Measurements from ENCODE around the gene DCHS2.

The DCHS2 gene, protein sequence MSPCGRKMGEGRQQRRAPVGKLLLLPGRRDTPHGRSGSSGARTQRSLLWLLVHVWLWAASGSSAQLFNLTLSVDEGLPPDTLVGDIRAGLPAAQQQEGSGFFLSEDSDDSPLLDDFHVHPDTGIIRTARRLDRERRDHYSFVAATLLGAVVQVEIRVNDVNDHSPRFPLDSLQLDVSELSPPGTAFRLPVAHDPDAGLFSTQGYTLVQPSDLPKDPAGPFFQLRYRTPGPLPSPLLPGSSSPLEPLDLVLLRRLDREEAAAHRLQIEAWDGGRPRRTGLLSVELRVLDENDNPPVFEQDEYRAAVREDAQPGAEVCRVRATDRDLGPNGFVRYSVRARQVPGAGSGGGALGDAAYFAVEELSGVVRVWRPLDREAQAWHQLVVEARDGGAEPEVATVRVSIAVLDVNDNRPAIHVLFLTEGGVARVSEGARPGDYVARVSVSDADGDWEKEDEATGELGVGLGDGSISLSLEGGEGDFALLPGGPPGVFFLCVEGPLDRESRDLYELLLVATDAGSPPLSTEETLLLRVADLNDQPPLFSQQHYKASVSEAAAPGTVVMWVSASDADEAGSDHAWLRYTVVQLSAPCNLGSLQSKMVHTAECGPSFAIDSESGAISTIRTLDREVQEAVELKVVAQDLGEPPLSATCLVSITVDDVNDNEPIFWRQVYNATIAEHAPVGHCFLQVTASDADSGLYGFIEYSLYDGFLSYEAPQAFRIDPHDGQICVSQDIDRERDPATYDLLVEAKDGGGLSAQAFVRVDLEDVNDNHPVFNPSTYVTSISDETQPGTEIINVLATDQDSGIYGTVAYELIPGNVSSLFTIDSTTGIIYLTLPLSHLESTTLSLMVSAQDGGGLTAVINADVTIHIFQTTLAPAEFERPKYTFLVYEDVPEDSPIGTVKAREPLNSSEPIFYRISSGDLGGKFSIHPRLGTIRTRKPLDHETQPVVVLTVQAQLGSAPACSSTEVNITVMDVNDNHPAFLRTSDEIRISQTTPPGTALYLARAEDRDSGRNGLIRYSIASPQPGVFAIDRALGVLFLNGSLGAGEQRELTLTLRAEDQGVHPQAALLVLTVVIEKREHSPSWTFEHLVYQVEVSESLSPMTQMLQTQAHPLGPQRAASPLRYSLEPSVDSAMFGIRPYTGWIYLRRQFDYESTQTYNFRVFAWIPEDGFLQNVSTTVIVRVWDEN (N-terminal part only)

GRCh38 chr4:154491341-154492271, at the start of gene DCHS2:
TSS of gene DCHS2 (minus strand) at chr4:154491799. CDS start at chr4:154491355, 444 bp downstream.
- no peak for TF ChIP-seq POLR2A (IDR thresholded peaks at IDR 0.05; ENCODE audit: low read depth, low read length)
- DNase-seq (ENCODE audit: insufficient read length, low spot score) = no peak
- FAIRE-seq = no peak

GRCh38 chr4:154534296-154534695, 42.7 kb upstream of the DCHS2 start:
- DNase-seq (ENCODE audit: insufficient read length, low spot score) (no peak), FAIRE-seq (no peak)
- TF ChIP-seq POLR2A (IDR thresholded peaks at IDR 0.05; ENCODE audit: low read depth, low read length) = no peak

- DNase-seq (ENCODE audit: insufficient read length, low spot score) (no peak), FAIRE-seq (no peak)
- no peak for TF ChIP-seq POLR2A (IDR thresholded peaks at IDR 0.05; ENCODE audit: low read depth, low read length)
Measured at GRCh38 chr4:154529728-154530519, 38.3 kb upstream of the DCHS2 start.

GRCh38 chr4:154528869-154529268, 37.3 kb upstream of the DCHS2 start:
- TF ChIP-seq POLR2A (IDR thresholded peaks at IDR 0.05; ENCODE audit: low read depth, low read length) = no peak
- no peak for FAIRE-seq
- DNase-seq (ENCODE audit: insufficient read length, low spot score) = no peak

- FAIRE-seq = no peak
- TF ChIP-seq POLR2A (IDR thresholded peaks at IDR 0.05; ENCODE audit: low read depth, low read length) = no peak
Measured at GRCh38 chr4:154527308-154527707, 35.7 kb upstream of the DCHS2 start.

GRCh38 chr4:154526151-154526550, 34.6 kb upstream of the DCHS2 start:
- DNase-seq (ENCODE audit: insufficient read length, low spot score) = no peak
- no peak for FAIRE-seq
- no peak for TF ChIP-seq POLR2A (IDR thresholded peaks at IDR 0.05; ENCODE audit: low read depth, low read length)

More at GRCh38 chr4:154527308-154527707, 35.7 kb upstream of the DCHS2 start:
- no peak for DNase-seq (ENCODE audit: insufficient read length, low spot score)

- no peak for TF ChIP-seq POLR2A (IDR thresholded peaks at IDR 0.05; ENCODE audit: low read depth, low read length)
- no peak for DNase-seq (ENCODE audit: insufficient read length, low spot score)
- FAIRE-seq = no peak
Measured at GRCh38 chr4:154521607-154522006, 30.0 kb upstream of the DCHS2 start.

DNA sequence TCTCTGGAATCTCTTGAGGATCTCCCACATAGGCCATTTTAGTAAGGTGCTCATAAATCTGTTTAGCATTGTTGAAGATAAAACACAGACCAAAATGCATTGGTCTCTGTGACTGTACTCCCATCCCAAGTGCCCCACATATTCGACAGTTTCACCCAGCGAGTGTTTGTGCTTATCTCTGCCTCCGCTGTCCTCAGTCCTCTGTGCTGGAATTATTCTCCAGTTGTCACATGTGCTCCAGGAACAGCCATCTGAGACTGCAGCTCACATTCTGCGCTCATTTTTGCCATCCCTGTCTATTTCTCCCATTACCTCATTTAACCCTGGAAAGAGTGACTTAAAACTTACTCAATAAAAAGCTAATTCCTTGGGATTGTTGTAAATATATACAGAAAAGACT, 27.6 kb upstream of the DCHS2 start:
- no peak for FAIRE-seq
- no peak for TF ChIP-seq POLR2A (IDR thresholded peaks at IDR 0.05; ENCODE audit: low read depth, low read length)
- DNase-seq (ENCODE audit: insufficient read length, low spot score) = no peak

DNA sequence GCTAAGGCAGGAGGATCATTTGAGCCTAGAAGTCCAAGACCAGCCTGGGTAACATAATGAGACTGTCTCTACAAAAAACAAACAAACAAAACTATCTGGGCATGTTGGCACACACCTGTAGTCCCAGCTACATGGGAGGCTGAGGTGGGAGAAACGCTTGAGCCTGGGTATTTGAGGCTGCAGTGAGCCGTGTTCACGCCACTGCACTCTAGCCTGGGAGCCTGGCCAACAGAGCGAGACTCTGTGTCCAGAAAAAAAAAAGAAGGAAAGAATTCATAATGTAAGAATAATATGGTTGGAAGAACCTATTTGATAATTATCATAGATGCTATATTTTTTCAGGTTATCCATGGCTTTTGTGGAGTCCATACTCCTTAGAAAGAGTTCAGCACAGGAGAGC, 26.0 kb upstream of the DCHS2 start:
- no peak for DNase-seq (ENCODE audit: insufficient read length, low spot score)
- FAIRE-seq = no peak
- TF ChIP-seq POLR2A (IDR thresholded peaks at IDR 0.05; ENCODE audit: low read depth, low read length) = no peak

DNA sequence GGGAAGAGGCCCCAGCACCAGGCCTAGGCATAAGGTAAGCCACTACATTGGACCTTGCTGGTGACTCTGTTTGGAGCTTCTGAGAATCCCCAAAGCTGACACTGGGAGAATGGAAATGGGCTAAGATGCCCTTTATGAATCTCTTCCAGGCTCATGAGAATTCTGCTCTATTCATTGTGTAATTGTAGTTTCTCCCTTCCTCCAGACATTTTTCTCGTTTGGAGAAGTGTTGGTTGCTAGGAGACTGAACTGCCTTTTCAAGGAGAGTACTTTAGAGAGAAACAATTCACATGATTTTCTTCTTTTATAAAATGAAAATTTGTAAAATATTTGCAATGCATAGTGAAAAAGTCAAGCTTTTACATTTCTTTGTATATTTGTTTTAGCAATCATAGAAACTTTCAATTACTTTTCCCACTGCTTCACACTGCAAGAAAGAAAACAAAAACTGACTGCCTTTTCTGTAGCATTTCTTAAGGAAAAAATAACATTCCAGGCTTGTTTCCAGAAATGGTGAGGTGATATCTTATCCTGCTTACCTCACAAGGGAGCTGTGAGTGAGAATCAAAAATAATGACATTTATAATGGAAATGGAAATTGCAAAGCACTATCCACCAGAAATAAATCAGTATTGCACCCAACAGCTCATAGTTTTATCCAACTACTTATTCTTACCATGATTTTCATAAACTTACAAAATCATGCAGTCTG, 24.9 kb upstream of the DCHS2 start:
- DNase-seq (ENCODE audit: insufficient read length, low spot score) (no peak), FAIRE-seq (no peak)
- no peak for TF ChIP-seq POLR2A (IDR thresholded peaks at IDR 0.05; ENCODE audit: low read depth, low read length)

GRCh38 chr4:154511981-154512380, 20.4 kb upstream of the DCHS2 start:
- no peak for FAIRE-seq
- no peak for TF ChIP-seq POLR2A (IDR thresholded peaks at IDR 0.05; ENCODE audit: low read depth, low read length)
- no peak for DNase-seq (ENCODE audit: insufficient read length, low spot score)

GRCh38 chr4:154511548-154511947, 19.9 kb upstream of the DCHS2 start:
- DNase-seq (ENCODE audit: insufficient read length, low spot score) (no peak), FAIRE-seq (no peak)
- no peak for TF ChIP-seq POLR2A (IDR thresholded peaks at IDR 0.05; ENCODE audit: low read depth, low read length)

Measured in H54 (cell line).